ENCODE data around the gene PTPN22.

Gene PTPN22

DNA sequence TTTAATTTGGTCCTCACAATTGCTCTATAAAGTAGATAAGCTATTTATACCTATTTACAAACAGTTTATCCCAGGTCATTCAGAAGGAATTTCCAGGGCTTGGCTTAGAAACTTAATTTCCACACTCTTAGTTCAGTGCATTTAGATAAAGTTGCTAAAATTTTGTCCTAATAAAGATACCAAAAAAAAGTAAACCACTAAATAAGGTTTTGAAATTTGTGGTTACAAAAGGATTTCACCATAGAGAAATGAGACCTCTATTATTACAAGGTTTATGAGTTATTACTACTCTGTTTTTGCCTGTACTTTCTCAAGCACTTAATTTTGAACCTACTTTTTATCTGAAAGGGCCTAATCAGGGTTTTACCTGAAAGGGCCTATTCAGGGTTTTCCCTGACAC lies 22.4 kb downstream of the PTPN22 start:
- no peak for DNase-seq

DNA sequence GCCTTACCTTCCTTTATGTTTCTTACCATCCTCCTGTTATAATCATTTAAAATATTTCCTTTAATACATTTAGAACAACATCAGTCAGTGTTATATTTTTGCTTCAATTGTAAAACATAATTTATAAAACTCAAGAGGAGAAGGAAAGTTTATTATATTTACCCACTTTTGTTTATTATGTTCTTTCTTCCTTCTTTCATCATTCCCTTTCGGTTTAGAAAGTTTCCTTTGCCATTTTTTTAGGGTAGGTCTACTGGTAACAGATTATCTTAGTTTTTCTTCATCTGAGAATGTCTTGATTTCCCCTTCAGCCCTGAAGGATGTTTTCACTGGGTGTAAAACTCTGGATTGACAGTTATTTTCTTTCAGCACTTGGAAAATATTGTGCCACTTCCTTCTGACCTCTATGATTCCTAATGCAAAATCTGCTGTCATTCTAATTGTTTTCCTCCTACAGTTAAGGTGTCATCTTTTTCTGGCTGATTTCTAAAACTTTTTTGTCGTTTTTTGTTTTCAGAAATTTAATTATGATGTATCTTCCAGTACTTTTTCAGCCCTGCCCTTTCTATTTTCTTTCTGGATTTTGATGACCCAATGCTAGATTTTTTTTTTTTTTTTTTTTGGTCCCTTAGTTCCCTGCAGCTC lies 25.0 kb downstream of the PTPN22 start:
- DNase-seq, result no peak

- no peak for DNase-seq
Measured at GRCh38 chr1:113836534-113836933, 35.0 kb downstream of the PTPN22 start.

- DNase-seq, result peak; percentile 15 to 17
Measured at GRCh38 chr1:113835686-113836290, 35.7 kb downstream of the PTPN22 start.

DNA sequence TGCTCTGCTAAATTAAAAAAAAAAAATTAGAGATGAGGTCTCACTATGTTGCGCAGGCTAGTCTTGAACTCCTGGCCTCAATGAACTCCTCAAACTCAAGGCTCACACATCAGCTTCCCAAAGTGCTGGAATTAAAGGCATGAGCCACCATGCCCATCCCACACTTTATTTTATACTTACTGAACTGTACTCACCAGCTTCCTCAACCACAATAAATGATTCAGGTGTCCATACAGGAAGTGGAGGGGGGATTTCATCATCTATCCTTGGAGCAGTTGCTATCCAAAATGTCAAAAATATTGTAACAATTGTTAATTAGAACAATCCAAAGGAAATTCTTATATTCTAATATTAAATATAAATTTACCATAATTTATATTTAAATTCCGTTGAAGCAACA lies 36.8 kb downstream of the PTPN22 start:
- no peak for DNase-seq

DNA sequence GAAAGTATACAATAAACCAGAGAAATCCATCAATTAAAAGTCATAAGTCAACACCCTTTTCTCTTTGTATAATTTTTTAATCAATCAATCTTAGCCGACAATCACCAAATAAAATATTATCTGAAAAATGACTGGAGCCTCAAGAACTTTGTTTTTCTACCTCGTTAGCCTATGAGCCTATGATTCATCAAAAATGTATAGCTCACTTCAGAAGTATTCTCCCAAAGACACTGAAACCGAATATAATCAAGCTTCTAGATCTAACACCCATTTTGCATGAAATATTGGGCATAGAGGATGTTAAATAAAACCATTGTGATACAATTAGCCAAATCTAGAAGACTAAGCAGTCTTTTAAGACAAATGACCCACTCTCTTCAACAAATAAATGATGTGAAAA lies 41.5 kb downstream of the PTPN22 start:
- no peak for DNase-seq

GRCh38 chr1:113821916-113822315 lies 49.6 kb downstream of the PTPN22 start:
- DNase-seq, result no peak

- no peak for DNase-seq
Measured at GRCh38 chr1:113818578-113818977, 52.9 kb downstream of the PTPN22 start.

- DNase-seq, result no peak
Measured at GRCh38 chr1:113813218-113813617, 58.3 kb downstream of the PTPN22 start.

GRCh38 chr1:113812661-113813135 lies 58.8 kb downstream of the PTPN22 start:
- no peak for DNase-seq

- peak; percentile 94 to 96 for DNase-seq
Measured at GRCh38 chr1:113811888-113812660, 59.4 kb downstream of the PTPN22 start, which contains the start of gene RSBN1. Gene RSBN1 (minus strand): TSS chr1:113812476. CDS start chr1:113812412, 64 bp downstream.

GRCh38 chr1:113811156-113811887 lies 60.2 kb downstream of the PTPN22 start:
- peak; percentile 16 to 32 for DNase-seq

GRCh38 chr1:113809670-113810602 lies 61.6 kb downstream of the PTPN22 start:
- no peak for DNase-seq

GRCh38 chr1:113808450-113809195 lies 62.9 kb downstream of the PTPN22 start:
- no peak for DNase-seq

DNA sequence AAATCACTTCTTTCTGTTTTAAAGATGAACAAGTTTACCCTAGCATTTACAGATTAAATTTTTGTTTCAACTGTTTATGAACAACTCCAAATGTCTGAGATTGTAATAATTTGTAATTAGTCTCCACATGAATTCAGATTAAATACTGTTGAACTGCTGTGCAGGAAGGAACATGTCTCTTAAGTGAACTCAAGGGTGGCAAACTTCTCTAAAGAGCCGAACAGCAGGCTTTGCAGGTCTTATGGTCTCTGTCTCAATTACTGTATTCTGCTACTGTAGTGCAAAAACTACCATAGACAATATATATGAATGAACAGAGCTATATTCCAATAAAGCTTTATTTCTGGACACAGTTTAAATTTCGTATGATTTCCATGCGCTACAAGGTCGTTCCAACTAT lies 65.9 kb downstream of the PTPN22 start:
- DNase-seq, result no peak

DNA sequence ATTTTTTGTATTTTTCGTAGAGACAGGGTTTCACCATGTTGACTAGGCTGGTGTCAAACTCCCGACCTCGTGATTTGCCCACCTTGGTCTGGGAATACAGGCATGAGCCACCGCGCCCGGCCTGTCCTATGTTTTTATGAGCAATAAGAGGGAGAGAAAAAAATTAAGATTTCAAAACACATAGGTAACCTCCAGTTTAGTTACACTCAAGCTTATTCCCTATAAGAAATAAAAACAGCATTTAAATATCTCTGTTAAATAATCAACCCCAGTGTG lies 66.3 kb downstream of the PTPN22 start:
- DNase-seq, result no peak

GRCh38 chr1:113804421-113805255 lies 66.9 kb downstream of the PTPN22 start:
- DNase-seq, result no peak

DNA sequence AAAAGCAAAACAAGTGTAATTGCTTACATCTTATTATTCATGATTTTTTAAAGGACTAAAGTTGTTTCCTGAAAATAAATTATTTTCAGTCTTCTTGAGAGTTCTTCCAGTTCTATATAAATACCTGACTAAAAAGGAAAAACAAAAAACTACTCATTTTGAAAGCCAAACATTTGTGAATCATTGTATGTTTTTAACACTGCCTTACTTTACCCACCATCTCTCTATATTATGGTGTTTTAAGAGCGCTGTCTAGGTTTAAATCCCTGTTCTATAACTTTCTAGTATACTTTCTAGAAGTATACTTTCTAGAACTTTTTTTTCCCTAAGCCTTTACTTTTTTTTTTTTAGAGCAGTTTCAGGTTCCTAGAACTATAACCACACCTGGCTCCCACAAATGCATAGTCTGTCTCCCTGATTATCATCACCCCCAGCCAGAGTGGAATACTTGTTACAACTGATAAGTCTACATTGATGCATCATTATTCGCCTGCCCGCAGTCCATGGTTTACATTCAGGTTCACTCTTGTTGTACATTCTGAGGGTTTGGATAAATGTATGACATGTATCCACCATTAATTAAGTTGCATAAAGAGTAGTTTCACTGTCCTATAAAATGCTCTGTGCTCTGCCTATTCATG lies 69.0 kb downstream of the PTPN22 start:
- no peak for DNase-seq

DNA sequence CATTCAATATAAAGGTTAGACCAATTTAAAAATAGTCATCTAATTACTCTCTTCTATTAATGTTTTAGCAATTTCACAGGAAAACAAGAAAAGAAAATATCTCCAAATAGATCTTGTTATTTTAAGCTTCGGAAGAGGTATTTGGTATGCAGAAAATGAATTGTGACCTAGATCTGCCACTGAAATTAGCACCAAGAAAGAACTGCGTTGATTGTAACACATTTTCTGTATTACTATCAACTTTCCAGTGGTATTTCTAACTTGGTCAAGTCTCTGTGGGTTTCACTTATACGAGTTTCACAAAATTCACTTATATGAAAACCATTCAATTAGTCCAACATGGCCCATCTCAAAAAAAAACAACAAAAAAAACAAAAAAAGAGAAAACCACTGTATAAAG lies 71.0 kb downstream of the PTPN22 start:
- no peak for DNase-seq

GRCh38 chr1:113797472-113797871 lies 74.0 kb downstream of the PTPN22 start:
- DNase-seq, result no peak
